ENCODE data around the gene PRR15L.

- no peak; a peak in 1 of 3 replicates for TF ChIP-seq POLR2A (IDR thresholded peaks at IDR 0.05; ENCODE audit: control extremely low read depth in 1 of 2, low read depth in 2 of 2, low read length in 2 of 2)
- TF ChIP-seq CTCF (IDR thresholded peaks at IDR 0.05; ENCODE audit: control extremely low read depth in 1 of 3, insufficient read depth in 1 of 3, low read depth in 1 of 3, low read length in 3 of 3), result no peak
- TF ChIP-seq EGR1 (IDR thresholded peaks at IDR 0.05; ENCODE audit: borderline replicate concordance, low read depth, low read length), result 0 out of 2 replicates have a peak, but pooled peaks have one; percentile 8
- 0 out of 3 replicates have a peak, but pooled peaks of 1 of the 2 experiments have one; percentile 6 for TF ChIP-seq EP300 (IDR thresholded peaks at IDR 0.05; ENCODE audit: borderline replicate concordance in 1 of 2, low read depth in 2 of 2, low read length in 2 of 2)
- TF ChIP-seq SP4 (IDR thresholded peaks at IDR 0.05; ENCODE audit: low read length), result no peak
- no peak for TF ChIP-seq EZH2 (IDR thresholded peaks at IDR 0.05; ENCODE audit: low read depth, low read length, severe bottlenecking)
- no peak for TF ChIP-seq SAP30 (IDR thresholded peaks at IDR 0.05; ENCODE audit: insufficient read depth, insufficient replicate concordance, low read length)
Observed at GRCh38 chr17:47902039-47902744, 55.5 kb downstream of the PRR15L start.

Data from H1 (cell line).